Neural cell (in vitro differentiated cells): ENCODE results near the gene TRPM2. TPM values are rescaled to one million over a fixed set of nuclear protein-coding genes. Genes with fewer than 3 reads are reported as not detected.

Source experiments
- H2AFZ ChIP-seq: fragments of 200-600, 300-800 bp; sonication (generic), shearing (Covaris generic); 2 replicates; pipeline ENCODE4 v1.6.0; 2014; ENCODE audit warnings: low read depth, mild to moderate bottlenecking, antibody characterized with exemption, low read length, moderate library complexity
- H3F3A ChIP-seq: fragments of 200-600 bp; shearing (Covaris generic); 2 replicates; pipeline ENCODE4 v1.6.1; 2016; ENCODE audit warnings: mild to moderate bottlenecking, moderate library complexity, mixed read lengths, antibody characterized with exemption, low read length; ENCODE audit not compliant: insufficient read depth, poor library complexity, severe bottlenecking
- H3K27ac ChIP-seq: fragments of 200-600, 300-800 bp; sonication (generic), shearing (Covaris generic); 2 replicates; pipeline ENCODE4 v1.5.1; 2014; ENCODE audit warnings: mild to moderate bottlenecking, low read length, moderate library complexity
- H3K27me3 ChIP-seq: fragments of 300-800, 200-600 bp; sonication (generic), shearing (Covaris generic); 2 replicates; pipeline ENCODE4 v1.6.0; 2014; ENCODE audit warnings: mild to moderate bottlenecking, low read depth, low read length, moderate library complexity; ENCODE audit not compliant: insufficient read depth
- H3K36me3 ChIP-seq: fragments of 300-800, 200-600 bp; sonication (generic), shearing (Covaris generic); 2 replicates; pipeline ENCODE4 v1.5.1; 2014; ENCODE audit warnings: mild to moderate bottlenecking, antibody characterized with exemption, low read length, moderate library complexity; ENCODE audit not compliant: insufficient read depth
- H3K4me2 ChIP-seq: fragments of 300-800, 200-600 bp; sonication (generic), shearing (Covaris generic); 2 replicates; pipeline ENCODE4 v1.6.0; 2014; ENCODE audit warnings: mild to moderate bottlenecking, low read length
- H3K4me3 ChIP-seq: fragments of 300-800, 200-600 bp; sonication (generic), shearing (Covaris generic); 2 replicates; pipeline ENCODE4 v1.5.1; 2014; ENCODE audit warnings: mild to moderate bottlenecking, low read length, moderate library complexity
- H3K79me2 ChIP-seq: fragments of 200-600 bp; shearing (Covaris generic); replicated peaks from 2 replicates; pipeline ENCODE4 v1.6.0; 2014; ENCODE audit warnings: mild to moderate bottlenecking, low read length, moderate library complexity; ENCODE audit not compliant: insufficient read depth
- H3K9ac ChIP-seq: fragments of 300-800, 200-600 bp; sonication (generic), shearing (Covaris generic); 2 replicates; pipeline ENCODE4 v1.6.1; 2016; ENCODE audit warnings: mild to moderate bottlenecking, low read length, mixed read lengths
- H3K9me2 ChIP-seq: fragments of 200-600 bp; shearing (Covaris generic); 2 replicates; pipeline ENCODE4 v1.6.1; 2016; ENCODE audit warnings: mild to moderate bottlenecking, low read length, mixed read lengths; ENCODE audit not compliant: insufficient read depth
- H3K9me3 ChIP-seq: fragments of 200-600, 300-800 bp; sonication (generic), shearing (Covaris generic); 2 replicates; pipeline ENCODE4 v1.6.1; 2016; ENCODE audit warnings: mild to moderate bottlenecking, mixed run types, low read length, moderate library complexity, mixed read lengths
- H4K20me1 ChIP-seq: fragments of 200-600 bp; shearing (Covaris generic); 2 replicates; pipeline ENCODE4 v1.6.1; 2016; ENCODE audit warnings: mild to moderate bottlenecking, mixed run types; ENCODE audit not compliant: insufficient read depth
- EP300 ChIP-seq: fragments of 450-650 bp; conservative IDR thresholded peaks from 2 replicates; pipeline ENCODE4 v1.6.1; 2014; ENCODE audit warnings: antibody characterized with exemption, mild to moderate bottlenecking, moderate library complexity; ENCODE audit not compliant: poor library complexity, severe bottlenecking
- EZH2 ChIP-seq: fragments of 200-600, 300-800 bp; shearing (Covaris generic), sonication (generic); IDR thresholded peaks from 2 replicates; pipeline ENCODE4 v1.6.1; 2014; ENCODE audit warnings: antibody characterized with exemption, low read length, borderline replicate concordance, mild to moderate bottlenecking; ENCODE audit not compliant: insufficient read depth, poor library complexity, severe bottlenecking
- MXI1 ChIP-seq: fragments of 450-650 bp; conservative IDR thresholded peaks from 2 replicates; pipeline ENCODE4 v1.6.1; 2014; ENCODE audit warnings: antibody characterized with exemption, mild to moderate bottlenecking; ENCODE audit not compliant: poor library complexity, severe bottlenecking
- POLR2AphosphoS5 ChIP-seq: IDR thresholded peaks from 2 replicates; pipeline ENCODE4 v1.6.1; 2012
- RAD21 ChIP-seq: fragments of 450-650 bp; conservative IDR thresholded peaks from 2 replicates; pipeline ENCODE4 v1.6.1; 2014; ENCODE audit warnings: antibody characterized with exemption, mild to moderate bottlenecking, moderate library complexity
- SMC3 ChIP-seq: fragments of 450-650 bp; conservative IDR thresholded peaks from 2 replicates; pipeline ENCODE4 v1.6.1; 2014; ENCODE audit warnings: antibody characterized with exemption, mild to moderate bottlenecking, moderate library complexity; ENCODE audit not compliant: poor library complexity
- TAF1 ChIP-seq: IDR thresholded peaks from 2 replicates; pipeline ENCODE4 v1.6.1; 2012; ENCODE audit warnings: low read depth
- polyA plus RNA-seq: library from polyadenylated mRNA; depleted of rRNA; stranded (reverse); fragments of >200 nt; gene quantifications from 2 replicates; pipeline ENCODE4 v1.2.3, GENCODE V29; 2014
- TF ChIP-seq, protein P1 (sequence below): fragments of 450-650 bp; IDR thresholded peaks from 2 replicates; pipeline ENCODE4 v1.5.1; 2014; ENCODE audit warnings: antibody characterized with exemption, mild to moderate bottlenecking, moderate library complexity; ENCODE audit not compliant: poor library complexity, severe bottlenecking
- TF ChIP-seq, protein P2 (sequence below): IDR thresholded peaks from 2 replicates; pipeline ENCODE4 v1.6.1; 2012; ENCODE audit warnings: borderline replicate concordance

The TRPM2 gene
- polyA plus RNA-seq, 1 donor from 2014 or later = 0.14 TPM

DNA sequence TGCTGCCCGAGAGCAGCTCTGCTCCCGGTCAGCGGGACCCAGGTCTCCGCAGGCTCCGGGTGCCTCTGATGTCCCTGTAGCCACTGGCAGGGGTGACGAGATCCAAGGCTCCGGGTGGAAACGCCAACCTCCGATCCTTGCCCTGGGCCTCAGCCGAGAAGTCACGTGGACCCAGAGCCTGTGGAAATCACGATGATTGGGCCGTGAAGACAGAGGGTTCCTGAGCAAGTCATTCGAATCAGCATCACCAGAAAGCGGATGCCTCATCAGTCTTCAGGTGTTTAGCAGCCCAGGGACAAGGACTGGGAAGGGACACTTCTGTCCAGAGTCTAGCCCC lies 114.4 kb downstream of the TRPM2 start:
- no peak overlapping the region for H3K4me2 ChIP-seq
- H2AFZ ChIP-seq = no peak overlapping the region
- H3K9ac ChIP-seq = no peak overlapping the region
- H3F3A ChIP-seq = no peaks in the 10 kb centered on the region
- H3K36me3 ChIP-seq = no peaks in the 10 kb centered on the region
- no peaks in the 10 kb centered on the region for H3K27me3 ChIP-seq
- H3K4me3 ChIP-seq = no peak overlapping the region
- H3K9me3 ChIP-seq = no peaks in the 10 kb centered on the region
- H3K9me2 ChIP-seq = no peaks in the 10 kb centered on the region
- no peak overlapping the region for H3K27ac ChIP-seq
- TF ChIP-seq EZH2 (no peak), SMC3 (no peak), MXI1 (no peak), TAF1 (no peak), RAD21 (no peak), EP300 (no peak), POLR2AphosphoS5 (no peak)
- TF ChIP-seq, protein P1, sequence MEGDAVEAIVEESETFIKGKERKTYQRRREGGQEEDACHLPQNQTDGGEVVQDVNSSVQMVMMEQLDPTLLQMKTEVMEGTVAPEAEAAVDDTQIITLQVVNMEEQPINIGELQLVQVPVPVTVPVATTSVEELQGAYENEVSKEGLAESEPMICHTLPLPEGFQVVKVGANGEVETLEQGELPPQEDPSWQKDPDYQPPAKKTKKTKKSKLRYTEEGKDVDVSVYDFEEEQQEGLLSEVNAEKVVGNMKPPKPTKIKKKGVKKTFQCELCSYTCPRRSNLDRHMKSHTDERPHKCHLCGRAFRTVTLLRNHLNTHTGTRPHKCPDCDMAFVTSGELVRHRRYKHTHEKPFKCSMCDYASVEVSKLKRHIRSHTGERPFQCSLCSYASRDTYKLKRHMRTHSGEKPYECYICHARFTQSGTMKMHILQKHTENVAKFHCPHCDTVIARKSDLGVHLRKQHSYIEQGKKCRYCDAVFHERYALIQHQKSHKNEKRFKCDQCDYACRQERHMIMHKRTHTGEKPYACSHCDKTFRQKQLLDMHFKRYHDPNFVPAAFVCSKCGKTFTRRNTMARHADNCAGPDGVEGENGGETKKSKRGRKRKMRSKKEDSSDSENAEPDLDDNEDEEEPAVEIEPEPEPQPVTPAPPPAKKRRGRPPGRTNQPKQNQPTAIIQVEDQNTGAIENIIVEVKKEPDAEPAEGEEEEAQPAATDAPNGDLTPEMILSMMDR = no peak
- TF ChIP-seq, protein P2, sequence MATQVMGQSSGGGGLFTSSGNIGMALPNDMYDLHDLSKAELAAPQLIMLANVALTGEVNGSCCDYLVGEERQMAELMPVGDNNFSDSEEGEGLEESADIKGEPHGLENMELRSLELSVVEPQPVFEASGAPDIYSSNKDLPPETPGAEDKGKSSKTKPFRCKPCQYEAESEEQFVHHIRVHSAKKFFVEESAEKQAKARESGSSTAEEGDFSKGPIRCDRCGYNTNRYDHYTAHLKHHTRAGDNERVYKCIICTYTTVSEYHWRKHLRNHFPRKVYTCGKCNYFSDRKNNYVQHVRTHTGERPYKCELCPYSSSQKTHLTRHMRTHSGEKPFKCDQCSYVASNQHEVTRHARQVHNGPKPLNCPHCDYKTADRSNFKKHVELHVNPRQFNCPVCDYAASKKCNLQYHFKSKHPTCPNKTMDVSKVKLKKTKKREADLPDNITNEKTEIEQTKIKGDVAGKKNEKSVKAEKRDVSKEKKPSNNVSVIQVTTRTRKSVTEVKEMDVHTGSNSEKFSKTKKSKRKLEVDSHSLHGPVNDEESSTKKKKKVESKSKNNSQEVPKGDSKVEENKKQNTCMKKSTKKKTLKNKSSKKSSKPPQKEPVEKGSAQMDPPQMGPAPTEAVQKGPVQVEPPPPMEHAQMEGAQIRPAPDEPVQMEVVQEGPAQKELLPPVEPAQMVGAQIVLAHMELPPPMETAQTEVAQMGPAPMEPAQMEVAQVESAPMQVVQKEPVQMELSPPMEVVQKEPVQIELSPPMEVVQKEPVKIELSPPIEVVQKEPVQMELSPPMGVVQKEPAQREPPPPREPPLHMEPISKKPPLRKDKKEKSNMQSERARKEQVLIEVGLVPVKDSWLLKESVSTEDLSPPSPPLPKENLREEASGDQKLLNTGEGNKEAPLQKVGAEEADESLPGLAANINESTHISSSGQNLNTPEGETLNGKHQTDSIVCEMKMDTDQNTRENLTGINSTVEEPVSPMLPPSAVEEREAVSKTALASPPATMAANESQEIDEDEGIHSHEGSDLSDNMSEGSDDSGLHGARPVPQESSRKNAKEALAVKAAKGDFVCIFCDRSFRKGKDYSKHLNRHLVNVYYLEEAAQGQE = no peak
- no peaks in the 10 kb centered on the region for H3K79me2 ChIP-seq
- H4K20me1 ChIP-seq = no peaks in the 10 kb centered on the region

DNA sequence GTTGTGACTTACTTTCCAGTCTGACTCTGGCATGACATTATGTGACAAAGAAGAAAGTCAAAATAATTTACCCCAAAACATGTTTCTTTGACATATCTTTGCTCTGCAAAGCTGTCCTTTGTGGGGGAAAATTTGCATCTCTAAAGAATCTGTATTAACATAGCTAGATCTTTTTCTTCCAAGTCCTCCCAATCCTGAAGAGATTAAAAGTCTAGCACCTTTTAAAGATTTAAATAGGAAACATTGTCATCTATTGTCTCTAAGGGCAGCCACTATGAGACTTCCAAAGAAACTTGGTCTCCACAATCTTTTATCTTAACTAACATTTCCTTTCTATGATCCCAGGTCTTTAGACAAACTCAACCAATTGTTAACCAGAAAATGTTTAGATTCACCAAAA lies 117.9 kb downstream of the TRPM2 start:
- H3K9me2 ChIP-seq = no peaks in the 10 kb centered on the region
- H3K27me3 ChIP-seq = no peaks in the 10 kb centered on the region
- H3K79me2 ChIP-seq = no peaks in the 10 kb centered on the region
- no peak overlapping the region for H3K27ac ChIP-seq
- no peaks in the 10 kb centered on the region for H3K9me3 ChIP-seq
- H4K20me1 ChIP-seq = no peaks in the 10 kb centered on the region
- TF ChIP-seq EP300 (no peak), EZH2 (no peak), POLR2AphosphoS5 (no peak), SMC3 (no peak), TAF1 (no peak), RAD21 (no peak)
- TF ChIP-seq, protein P1 = no peak
- TF ChIP-seq, protein P2 = no peak
- no peak overlapping the region for H2AFZ ChIP-seq
- H3F3A ChIP-seq = no peaks in the 10 kb centered on the region
- H3K9ac ChIP-seq = no peak overlapping the region
- no peaks in the 10 kb centered on the region for H3K36me3 ChIP-seq
- no peak overlapping the region for H3K4me3 ChIP-seq
- H3K4me2 ChIP-seq = no peak overlapping the region
